GM12892 (cell line): Measurements from ENCODE around the gene AKAP10.

Experiments used
- DNase-seq: peaks from one replicate; pipeline ENCODE4 v3.0.0; 2011; ENCODE audit not compliant: insufficient read length
- FAIRE-seq: peaks from 2 replicates; lab custom pipeline; 2011; peaks lifted over from hg19 to GRCh38; lab: Jason Lieb, UNC
- POLR2A ChIP-seq: IDR thresholded peaks from 2 replicates; pipeline ENCODE4 v1.6.1; 2011; ENCODE audit warnings: low read depth, low read length, control low read depth
- POLR2AphosphoS5 ChIP-seq: IDR thresholded peaks from 2 replicates; pipeline ENCODE4 v1.6.1; 2011; ENCODE audit warnings: low read depth, low read length, control low read depth
- TAF1 ChIP-seq: IDR thresholded peaks from 2 replicates; pipeline ENCODE4 v1.6.1; 2011; ENCODE audit warnings: low read depth, mild to moderate bottlenecking, control low read depth, low read length, borderline replicate concordance

The AKAP10 gene

DNA sequence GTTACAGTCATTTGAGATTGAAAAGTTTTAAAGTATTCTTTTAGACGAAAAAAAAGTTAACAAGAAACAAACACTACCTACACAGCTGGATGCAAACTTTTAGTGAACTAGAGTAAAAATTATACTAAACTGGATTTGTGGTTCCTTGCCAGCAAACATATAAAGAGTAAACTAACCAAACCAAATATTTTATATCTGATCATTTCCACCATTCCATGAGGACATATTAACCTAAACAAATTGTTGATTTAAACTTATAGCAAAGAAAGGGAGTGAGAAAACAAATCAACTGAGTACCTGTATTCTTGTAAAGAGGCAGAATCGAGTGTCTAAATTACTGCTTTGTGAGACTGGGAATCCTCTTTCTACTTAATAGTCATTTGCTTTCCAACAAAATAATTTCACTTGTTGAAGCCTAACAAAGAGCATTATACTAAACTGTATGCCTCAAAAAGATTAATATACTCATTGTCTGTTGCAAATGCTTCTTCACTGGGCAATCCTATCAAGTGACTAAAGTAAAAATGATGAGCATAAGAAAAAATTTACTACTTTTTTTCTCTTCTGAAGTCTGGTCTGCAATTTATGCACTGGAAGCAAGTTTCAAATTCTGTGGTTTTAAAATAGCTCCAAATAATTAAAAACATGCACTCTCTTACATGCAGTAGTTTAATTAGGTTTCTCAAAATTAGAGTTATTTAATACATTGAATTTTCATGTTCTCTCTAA lies 37.5 kb downstream of the AKAP10 start:
- DNase-seq, result no peak
- FAIRE-seq, result no peak
- TF ChIP-seq POLR2AphosphoS5 (no peak), TAF1 (no peak), POLR2A (no peak)

DNA sequence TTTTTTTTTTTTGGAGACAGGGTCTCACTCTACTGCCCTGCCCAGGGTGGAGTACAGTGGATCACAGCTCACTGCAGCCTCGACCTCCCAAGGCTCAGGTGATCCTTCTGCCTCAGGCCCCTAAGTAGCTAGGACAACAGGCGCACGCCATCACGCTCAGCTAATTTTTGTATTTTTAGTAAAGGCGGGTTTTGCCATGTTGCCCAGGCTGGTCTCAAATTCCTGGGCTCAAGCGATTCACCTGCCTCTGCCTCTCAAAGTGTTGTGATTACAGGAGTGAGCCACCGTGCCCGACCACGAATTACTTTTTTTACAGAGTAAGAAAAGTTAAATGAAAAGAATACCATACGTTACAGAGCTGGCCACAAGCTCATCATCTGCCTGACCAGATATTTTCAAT lies 38.9 kb downstream of the AKAP10 start:
- TF ChIP-seq POLR2A, result no peak
- no peak for TF ChIP-seq POLR2AphosphoS5
- TF ChIP-seq TAF1, result no peak
- FAIRE-seq, result no peak
- DNase-seq, result no peak

DNA sequence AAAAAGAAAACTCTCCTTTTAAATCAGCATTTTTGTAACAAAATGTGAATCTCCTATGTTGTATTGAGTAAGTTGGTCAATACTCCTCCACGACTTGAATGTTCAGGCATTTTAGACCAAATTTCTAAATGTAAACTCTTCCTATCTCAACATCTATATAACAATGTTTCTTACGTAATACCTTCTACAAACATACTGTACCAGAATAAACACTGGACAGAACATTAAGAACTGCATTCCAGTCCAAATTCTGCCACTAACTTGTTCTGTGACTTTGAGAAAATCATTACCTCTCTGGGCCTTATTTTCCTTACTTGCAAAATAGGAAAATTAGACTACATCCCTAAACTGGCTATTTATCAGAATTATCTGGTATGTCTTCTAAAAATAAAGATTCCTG lies 40.1 kb downstream of the AKAP10 start:
- TF ChIP-seq POLR2A, result no peak
- no peak for FAIRE-seq
- DNase-seq, result no peak

DNA sequence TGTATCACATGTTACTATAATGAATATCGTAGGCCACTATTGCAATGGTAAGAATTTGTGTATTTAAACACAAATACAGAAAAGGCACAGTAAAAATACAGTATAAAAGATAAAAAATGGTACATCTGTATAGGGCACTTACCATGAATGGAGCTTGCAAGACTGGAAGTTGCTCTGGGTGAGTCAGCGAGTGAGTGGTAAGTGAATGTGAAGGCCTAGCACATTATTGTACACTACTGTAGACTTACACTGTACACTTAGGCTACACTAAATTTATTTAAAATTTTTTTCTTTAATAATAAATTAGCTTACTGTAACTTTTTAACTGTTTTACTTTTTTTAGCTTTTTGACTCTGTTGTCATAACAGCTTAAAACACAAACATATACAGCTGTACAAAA lies 42.5 kb downstream of the AKAP10 start:
- FAIRE-seq, result no peak
- TF ChIP-seq TAF1, result no peak
- no peak for TF ChIP-seq POLR2A
- TF ChIP-seq POLR2AphosphoS5, result no peak
- DNase-seq, result no peak

DNA sequence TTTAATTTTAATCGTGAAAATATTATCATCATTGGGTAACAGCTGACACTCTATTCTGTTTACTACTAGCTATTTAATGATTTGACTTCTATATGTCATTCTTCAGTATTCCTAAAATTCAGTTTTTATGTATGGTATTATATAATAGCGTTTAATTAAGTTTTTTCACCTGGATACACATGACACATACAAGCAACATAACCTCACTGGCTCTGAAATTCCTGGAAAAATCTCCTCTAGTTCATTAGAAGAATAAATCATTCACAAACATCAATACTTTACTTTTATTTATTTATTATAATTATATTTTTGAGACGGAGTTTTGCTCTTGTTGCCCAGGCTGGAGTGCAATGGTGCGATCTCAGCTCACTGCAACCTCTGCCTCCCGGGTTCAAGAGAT lies 44.0 kb downstream of the AKAP10 start:
- FAIRE-seq, result no peak
- DNase-seq, result no peak
- no peak for TF ChIP-seq POLR2A
- no peak for TF ChIP-seq TAF1

- FAIRE-seq (no peak), DNase-seq (no peak)
- no peak for TF ChIP-seq POLR2AphosphoS5
- no peak for TF ChIP-seq POLR2A
- no peak for TF ChIP-seq TAF1
These were observed 44.4 kb downstream of the AKAP10 start for GRCh38 chr17:19933221-19933620.

- no peak for FAIRE-seq
- TF ChIP-seq POLR2A (no peak), TAF1 (no peak), POLR2AphosphoS5 (no peak)
- no peak for DNase-seq
These were observed 49.3 kb downstream of the AKAP10 start for GRCh38 chr17:19928299-19928698.

DNA sequence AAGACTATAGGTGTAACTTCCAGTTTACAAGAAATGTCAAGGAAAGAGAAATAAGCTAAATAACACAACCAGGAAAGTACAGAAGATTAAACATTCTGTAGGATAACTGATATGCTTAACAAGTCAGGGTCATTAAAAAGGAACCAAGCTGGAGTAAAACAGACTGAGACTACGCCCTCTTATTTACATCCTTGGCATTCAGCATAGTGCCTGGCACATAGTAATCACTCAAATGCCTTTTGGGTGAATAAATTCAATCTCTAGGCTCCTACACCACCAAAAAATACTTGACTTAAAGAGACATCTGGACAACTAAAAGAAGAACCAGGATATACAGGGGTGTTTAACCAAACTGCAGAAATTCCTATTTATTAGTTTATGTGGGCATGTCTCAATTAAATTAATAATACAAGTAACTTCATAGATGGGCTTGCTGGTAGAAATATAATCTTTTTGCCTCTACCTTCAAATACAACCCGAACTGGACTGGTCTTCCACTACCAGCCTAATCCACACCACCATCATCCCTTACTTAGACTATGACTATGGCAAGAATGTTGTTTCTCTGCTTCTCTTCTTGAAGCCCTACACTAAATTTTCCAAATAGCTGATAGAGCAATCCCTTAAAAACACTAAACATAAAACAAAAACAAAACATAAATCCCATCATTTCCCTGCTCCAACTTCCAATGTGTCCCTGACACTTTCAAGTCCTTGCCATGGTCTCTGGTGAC lies 62.2 kb downstream of the AKAP10 start:
- DNase-seq (no peak), FAIRE-seq (no peak)
- no peak for TF ChIP-seq POLR2AphosphoS5

DNA sequence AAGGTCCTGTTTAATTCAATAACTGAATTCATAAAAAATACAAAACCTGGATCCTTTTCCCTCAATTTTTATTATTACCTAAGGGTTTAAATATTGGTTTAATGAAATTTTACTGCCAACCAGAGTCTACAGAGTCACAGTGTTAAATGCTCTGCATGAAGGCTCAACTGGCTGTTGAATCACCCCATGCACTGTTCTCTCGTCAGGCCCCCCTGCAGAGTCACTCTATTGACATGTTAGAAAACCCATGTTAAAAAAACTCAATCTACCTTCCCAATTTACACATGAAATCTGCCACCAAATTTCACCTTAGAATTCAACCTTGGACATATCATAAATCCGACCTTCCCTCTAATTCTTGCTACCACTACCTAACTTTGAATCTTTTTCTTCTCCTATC lies 66.6 kb downstream of the AKAP10 start:
- TF ChIP-seq POLR2AphosphoS5 (no peak), POLR2A (no peak), TAF1 (no peak)
- no peak for DNase-seq
- no peak for FAIRE-seq

DNA sequence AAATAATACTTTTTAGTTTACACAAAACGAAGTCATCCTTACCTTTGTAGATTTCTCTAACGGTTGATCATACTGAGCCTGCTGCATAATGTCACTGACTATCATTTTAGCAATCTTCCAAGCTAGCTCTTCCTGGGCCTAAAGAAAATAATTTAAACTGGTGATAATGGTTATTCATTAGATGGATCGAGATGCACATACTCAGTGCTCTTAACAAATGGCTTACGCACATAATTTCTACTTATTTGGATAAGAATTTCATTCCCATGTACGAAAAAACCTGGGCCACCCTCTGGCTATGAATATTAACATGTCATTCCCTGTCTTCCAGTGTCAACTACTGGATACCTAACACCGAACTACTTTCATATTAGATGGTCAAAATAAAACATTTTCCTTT lies 68.5 kb downstream of the AKAP10 start:
- FAIRE-seq, result no peak
- no peak for DNase-seq
- TF ChIP-seq POLR2A (no peak), TAF1 (no peak), POLR2AphosphoS5 (no peak)

DNA sequence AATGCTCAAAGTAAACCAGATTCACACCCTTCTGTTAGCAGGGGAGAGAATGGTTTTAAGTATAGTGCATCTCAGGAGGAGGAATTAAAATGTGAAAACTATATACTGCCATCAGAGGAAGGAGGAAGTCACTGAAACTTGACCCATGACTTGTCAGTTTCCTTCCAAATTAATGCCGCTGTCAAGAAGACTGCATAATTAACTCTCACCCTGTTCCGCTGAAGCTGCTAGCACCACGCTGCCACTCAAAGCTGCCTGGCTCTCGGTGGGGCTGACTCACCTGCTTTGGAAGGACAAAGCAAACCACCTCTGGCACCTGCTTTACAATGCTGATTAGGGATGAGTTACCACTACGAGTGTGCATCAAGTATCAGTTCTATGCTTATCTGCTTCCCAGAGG lies 72.1 kb downstream of the AKAP10 start:
- DNase-seq (no peak), FAIRE-seq (no peak)
- TF ChIP-seq POLR2A (no peak), POLR2AphosphoS5 (no peak), TAF1 (no peak)

- no peak for FAIRE-seq
- TF ChIP-seq POLR2A (no peak), TAF1 (no peak), POLR2AphosphoS5 (no peak)
- no peak for DNase-seq
These were observed 72.7 kb downstream of the AKAP10 start for GRCh38 chr17:19904924-19905323.
